OCI-LY7 (cell line): ENCODE results near the gene SYDE1. TPM values are rescaled to one million over a fixed set of nuclear protein-coding genes. Genes with fewer than 3 reads are reported as not detected.

Experiments
- BruUV-seq: library from RNA; stranded (reverse); fragments of 400-500 nt; replicated peaks from 2 replicates; lab custom pipeline; 2021; lab: Mats Ljungman, UMichigan
- CTCF ChIA-PET: fragments of 300-600 bp; sonication (Branson Sonifier 250); formaldehyde crosslinking; loops from one replicate; lab custom pipeline; 2022; ENCODE audit warnings: antibody characterized with exemption; ENCODE audit not compliant: unreplicated experiment; lab: Charles Lee
- POLR2A ChIA-PET: fragments of 300-600 bp; sonication (Branson Sonifier 250); formaldehyde crosslinking; loops from one replicate; lab custom pipeline; 2022; ENCODE audit warnings: antibody characterized with exemption; lab: Charles Lee
- DNase-seq: peaks from one replicate; pipeline ENCODE4 v3.0.0-alpha.2; 2015; ENCODE audit warnings: low spot score
- H2AFZ ChIP-seq: fragments of 200-600 bp; sonication (generic), shearing (Covaris generic); 2 replicates; pipeline ENCODE4 v1.6.1; 2014; ENCODE audit warnings: mild to moderate bottlenecking, antibody characterized with exemption, low read length, moderate library complexity
- H3K27ac ChIP-seq: fragments of 200-600 bp; sonication (generic); 2 replicates; pipeline ENCODE4 v1.5.1; 2014; ENCODE audit warnings: mixed run types, low read depth, mild to moderate bottlenecking, moderate library complexity, low read length, inconsistent platforms; ENCODE audit not compliant: poor library complexity, severe bottlenecking
- H3K36me3 ChIP-seq: fragments of 200-600 bp; sonication (generic); 2 replicates; pipeline ENCODE4 v1.6.1; 2014; ENCODE audit warnings: mild to moderate bottlenecking, antibody characterized with exemption, low read length, moderate library complexity, mixed read lengths; ENCODE audit not compliant: insufficient read depth
- H3K4me1 ChIP-seq: fragments of 200-600 bp; sonication (generic); 2 replicates; pipeline ENCODE4 v1.5.1; 2014; ENCODE audit warnings: mild to moderate bottlenecking, low read length; ENCODE audit not compliant: insufficient read depth, poor library complexity, severe bottlenecking
- H3K4me2 ChIP-seq: fragments of 200-600 bp; sonication (generic); 2 replicates; pipeline ENCODE4 v1.6.1; 2014; ENCODE audit warnings: mild to moderate bottlenecking, low read length
- H3K4me3 ChIP-seq: fragments of 200-600 bp; sonication (generic); 2 replicates; pipeline ENCODE4 v1.5.1; 2014; ENCODE audit warnings: mild to moderate bottlenecking, low read depth, low read length; ENCODE audit not compliant: poor library complexity, severe bottlenecking
- H3K79me2 ChIP-seq: fragments of 200-600 bp; sonication (generic); 2 replicates; pipeline ENCODE4 v1.6.1; 2016; ENCODE audit warnings: low read depth, mild to moderate bottlenecking, low read length, moderate library complexity, mixed read lengths; ENCODE audit not compliant: insufficient read depth
- H3K9me2 ChIP-seq: fragments of 200-600 bp; sonication (generic); 2 replicates; pipeline ENCODE4 v1.6.1; 2016; ENCODE audit warnings: mild to moderate bottlenecking, low read length, mixed read lengths; ENCODE audit not compliant: insufficient read depth
- H3K9me3 ChIP-seq: fragments of 200-600 bp; sonication (generic); 2 replicates; pipeline ENCODE4 v1.6.1; 2014; ENCODE audit warnings: mild to moderate bottlenecking, mixed run types, low read length, mixed read lengths
- H4K20me1 ChIP-seq: fragments of 200-600 bp; sonication (generic); 2 replicates; pipeline ENCODE4 v1.6.1; 2014; ENCODE audit warnings: mild to moderate bottlenecking, antibody characterized with exemption, low read length, moderate library complexity, mixed read lengths; ENCODE audit not compliant: insufficient read depth
- EZH2phosphoT487 ChIP-seq: fragments of 200-600 bp; sonication (generic); IDR thresholded peaks from 2 replicates; pipeline ENCODE4 v1.6.1; 2018; ENCODE audit warnings: low read depth, borderline replicate concordance, mild to moderate bottlenecking, mixed run types, antibody characterized with exemption, low read length, moderate library complexity, mixed read lengths
- intact Hi-C: fragments of 100-400 bp; cut with micrococcal nuclease; formaldehyde crosslinking; loops from one replicate; pipeline ENCODE4 v1.10.0; 2022; ENCODE audit not compliant: unreplicated experiment
- total RNA-seq, 2 experiments: library from RNA; depleted of rRNA in 1 of 2; stranded (reverse); fragments of >200 nt in 1 of 2; shearing (Covaris generic) in 1 of 2; gene quantifications; 2 replicates each; pipeline ENCODE4 v1.2.3, GENCODE V29; 2014 to 2022
- TF ChIP-seq, protein P1 (sequence below): fragments of 200-600 bp; sonication (generic); conservative IDR thresholded peaks from 2 replicates; pipeline ENCODE4 v1.5.1; 2014; ENCODE audit warnings: mild to moderate bottlenecking, antibody characterized with exemption, low read length, moderate library complexity, mixed read lengths

SYDE1 gene
- total RNA-seq, 2 experiments from 2014 or later: not detected

- Histone ChIP-seq H3K4me1 (peaks cover 15% of the 10 kb centered on the region), H3K4me3 (peak overlapping the region; percentile 86), H3K9me3 (no peaks in the 10 kb centered on the region), H3K79me2 (peaks cover 11% of the 10 kb centered on the region; the same call in 1 of the 2 replicates), H3K4me2 (peak overlapping the region; percentile 87), H3K9me2 (no peaks in the 10 kb centered on the region), H4K20me1 (no peaks in the 10 kb centered on the region), H3K27ac (no peak overlapping the region), H3K36me3 (peaks cover 39% of the 10 kb centered on the region), H2AFZ (no peak overlapping the region)
- no peak for DNase-seq
- TF ChIP-seq, protein P1, sequence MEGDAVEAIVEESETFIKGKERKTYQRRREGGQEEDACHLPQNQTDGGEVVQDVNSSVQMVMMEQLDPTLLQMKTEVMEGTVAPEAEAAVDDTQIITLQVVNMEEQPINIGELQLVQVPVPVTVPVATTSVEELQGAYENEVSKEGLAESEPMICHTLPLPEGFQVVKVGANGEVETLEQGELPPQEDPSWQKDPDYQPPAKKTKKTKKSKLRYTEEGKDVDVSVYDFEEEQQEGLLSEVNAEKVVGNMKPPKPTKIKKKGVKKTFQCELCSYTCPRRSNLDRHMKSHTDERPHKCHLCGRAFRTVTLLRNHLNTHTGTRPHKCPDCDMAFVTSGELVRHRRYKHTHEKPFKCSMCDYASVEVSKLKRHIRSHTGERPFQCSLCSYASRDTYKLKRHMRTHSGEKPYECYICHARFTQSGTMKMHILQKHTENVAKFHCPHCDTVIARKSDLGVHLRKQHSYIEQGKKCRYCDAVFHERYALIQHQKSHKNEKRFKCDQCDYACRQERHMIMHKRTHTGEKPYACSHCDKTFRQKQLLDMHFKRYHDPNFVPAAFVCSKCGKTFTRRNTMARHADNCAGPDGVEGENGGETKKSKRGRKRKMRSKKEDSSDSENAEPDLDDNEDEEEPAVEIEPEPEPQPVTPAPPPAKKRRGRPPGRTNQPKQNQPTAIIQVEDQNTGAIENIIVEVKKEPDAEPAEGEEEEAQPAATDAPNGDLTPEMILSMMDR: no peak
- no peak for TF ChIP-seq EZH2phosphoT487
- ChIA-PET CTCF (no interaction called here), POLR2A (interaction anchor here (0.6 to 1.5 kb wide), 2 partner anchors 10 to 15 kb away, joined by 3 to 4 read pairs; no protein-coding TSS in a partner anchor)
- intact Hi-C loops: no loop called here
- TSS peak; percentile 46 for BruUV-seq
Observed at GRCh38 chr19:15123900-15124299, 16.7 kb downstream of the SYDE1 start.

GRCh38 chr19:15124572-15125231, 17.5 kb downstream of the SYDE1 start:
- Histone ChIP-seq H3K27ac (peak overlapping the region; percentile 64), H3K79me2 (peaks cover 11% of the 10 kb centered on the region; the same call in 1 of the 2 replicates), H2AFZ (peak overlapping the region; percentile 88), H3K4me1 (peaks cover 15% of the 10 kb centered on the region), H4K20me1 (no peaks in the 10 kb centered on the region), H3K4me2 (peak overlapping the region; percentile 87), H3K4me3 (peak overlapping the region; percentile 86), H3K9me2 (no peaks in the 10 kb centered on the region), H3K36me3 (peaks cover 31% of the 10 kb centered on the region), H3K9me3 (no peaks in the 10 kb centered on the region)
- POLR2A ChIA-PET: interaction anchor here (0.6 to 1.5 kb wide), 2 partner anchors 9 to 16 kb away, joined by 3 to 4 read pairs; no protein-coding TSS in a partner anchor
- intact Hi-C loops: no loop called here
- BruUV-seq: no TSS peak
- TF ChIP-seq EZH2phosphoT487: no peak
- TF ChIP-seq, protein P1: no peak
- peak; percentile 26 for DNase-seq
- CTCF ChIA-PET: no interaction called here
